Osteoblast (primary cell): ENCODE measurements around the gene ASCC2. TPM values are rescaled to one million over a fixed set of nuclear protein-coding genes. Genes with fewer than 3 reads are reported as not detected.

Experiments
- DNase-seq: peaks from one replicate; pipeline ENCODE4 v3.0.0; 2011; ENCODE audit warnings: low spot score, mixed read lengths; ENCODE audit not compliant: insufficient read length; ENCODE audit errors: missing footprints
- H2AFZ ChIP-seq: 2 replicates; pipeline ENCODE4 v1.6.0; 2011; ENCODE audit warnings: mild to moderate bottlenecking, low read length
- H3K27ac ChIP-seq: 2 replicates; pipeline ENCODE4 v1.5.1; 2011; ENCODE audit warnings: mild to moderate bottlenecking, low read depth, low read length, moderate library complexity
- H3K27me3 ChIP-seq: 2 replicates; pipeline ENCODE4 v1.6.0; 2012; ENCODE audit warnings: mild to moderate bottlenecking, control low read depth, inconsistent platforms, low read length, moderate library complexity; ENCODE audit not compliant: insufficient read depth
- H3K36me3 ChIP-seq: 2 replicates; pipeline ENCODE4 v1.5.1; 2011; ENCODE audit warnings: mild to moderate bottlenecking, low read length, control low read depth, moderate library complexity; ENCODE audit not compliant: insufficient read depth
- H3K4me1 ChIP-seq: 2 replicates; pipeline ENCODE4 v1.5.1; 2011; ENCODE audit warnings: mild to moderate bottlenecking, low read length, control low read depth, moderate library complexity; ENCODE audit not compliant: insufficient read depth
- H3K4me2 ChIP-seq: 2 replicates; pipeline ENCODE4 v1.6.0; 2011; ENCODE audit warnings: mild to moderate bottlenecking, low read length; ENCODE audit not compliant: insufficient read depth
- H3K4me3 ChIP-seq: fragments of 200-600 bp; sonication (generic); 3 replicates; pipeline ENCODE4 v1.5.1; 2012; ENCODE audit warnings: mild to moderate bottlenecking, low read length, inconsistent platforms; ENCODE audit not compliant: insufficient read depth
- H3K79me2 ChIP-seq: 2 replicates; pipeline ENCODE4 v1.6.0; 2012; ENCODE audit warnings: mild to moderate bottlenecking, low read length, control low read depth, inconsistent platforms; ENCODE audit not compliant: insufficient read depth
- H3K9me3 ChIP-seq: 2 replicates; pipeline ENCODE4 v1.5.1; 2011; ENCODE audit warnings: low read depth, low read length, control low read depth
- H4K20me1 ChIP-seq: 2 replicates; pipeline ENCODE4 v1.6.0; 2012; ENCODE audit warnings: mild to moderate bottlenecking, low read length, control low read depth; ENCODE audit not compliant: insufficient read depth
- CTCF ChIP-seq: IDR thresholded peaks from 2 replicates; pipeline ENCODE4 v1.5.1; 2011; ENCODE audit warnings: mild to moderate bottlenecking, low read depth, low read length, moderate library complexity; ENCODE audit errors: extremely low read depth
- total RNA-seq: library from RNA; depleted of rRNA; stranded (reverse); fragments of >200 nt; gene quantifications from 2 replicates; pipeline ENCODE4 v1.2.3, GENCODE V29; 2012

The ASCC2 gene
- total RNA-seq, 1 donor: 21.0 TPM

- Histone ChIP-seq H3K79me2 (no peaks in the 10 kb centered on the region), H3K4me1 (peaks cover 18% of the 10 kb centered on the region), H3K4me3 (no peak overlapping the region), H4K20me1 (no peaks in the 10 kb centered on the region), H2AFZ (no peak overlapping the region), H3K4me2 (no peak overlapping the region), H3K36me3 (peaks cover 60% of the 10 kb centered on the region), H3K27me3 (no peaks in the 10 kb centered on the region), H3K9me3 (no peaks in the 10 kb centered on the region), H3K27ac (no peak overlapping the region)
- DNase-seq: no peak
- no peak for TF ChIP-seq CTCF
Observed at GRCh38 chr22:29797351-29797750, 40.7 kb downstream of the ASCC2 start.

- no peaks in the 10 kb centered on the region for H4K20me1 ChIP-seq
- H3K4me1 ChIP-seq: peaks cover 18% of the 10 kb centered on the region
- peaks cover 55% of the 10 kb centered on the region for H3K36me3 ChIP-seq
- DNase-seq: no peak
- H3K27me3 ChIP-seq: no peaks in the 10 kb centered on the region
- no peak overlapping the region for H2AFZ ChIP-seq
- no peak overlapping the region for H3K4me2 ChIP-seq
- no peak for TF ChIP-seq CTCF
- no peaks in the 10 kb centered on the region for H3K9me3 ChIP-seq
- no peak overlapping the region for H3K4me3 ChIP-seq
- no peaks in the 10 kb centered on the region for H3K79me2 ChIP-seq
- H3K27ac ChIP-seq: no peak overlapping the region
Observed at GRCh38 chr22:29795663-29796062, 42.4 kb downstream of the ASCC2 start.

DNA sequence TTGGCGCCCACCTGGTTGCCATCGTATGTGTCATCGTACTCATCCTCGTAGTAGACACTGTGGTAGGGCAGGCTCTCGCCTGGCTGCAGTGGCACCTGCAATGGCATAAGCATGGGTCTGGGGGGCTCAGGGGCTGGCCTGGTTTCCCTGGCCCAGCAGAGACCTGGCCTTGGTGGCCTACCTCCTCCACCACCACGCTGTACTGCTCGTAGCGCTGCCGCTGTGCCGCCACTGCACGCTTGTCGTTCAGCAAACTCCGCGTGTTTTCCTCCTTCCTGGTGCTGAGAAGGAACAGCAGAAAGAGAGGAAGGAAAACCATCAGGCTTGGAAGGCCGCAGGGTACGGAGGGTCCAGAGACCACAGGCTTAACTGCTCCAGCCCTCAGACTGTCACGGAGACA, 44.7 kb downstream of the ASCC2 start:
- no peak overlapping the region for H3K4me2 ChIP-seq
- no peak overlapping the region for H3K4me3 ChIP-seq
- peaks cover 66% of the 10 kb centered on the region for H3K36me3 ChIP-seq
- DNase-seq: no peak
- no peak overlapping the region for H2AFZ ChIP-seq
- no peaks in the 10 kb centered on the region for H4K20me1 ChIP-seq
- no peaks in the 10 kb centered on the region for H3K9me3 ChIP-seq
- no peak for TF ChIP-seq CTCF
- no peaks in the 10 kb centered on the region for H3K27me3 ChIP-seq
- H3K27ac ChIP-seq: no peak overlapping the region
- no peaks in the 10 kb centered on the region for H3K79me2 ChIP-seq
- H3K4me1 ChIP-seq: peaks cover 1% of the 10 kb centered on the region

GRCh38 chr22:29790061-29790460, 48.0 kb downstream of the ASCC2 start:
- H3K36me3 ChIP-seq: peaks cover 60% of the 10 kb centered on the region
- no peaks in the 10 kb centered on the region for H3K27me3 ChIP-seq
- no peaks in the 10 kb centered on the region for H4K20me1 ChIP-seq
- TF ChIP-seq CTCF: no peak
- no peaks in the 10 kb centered on the region for H3K79me2 ChIP-seq
- no peak overlapping the region for H3K4me3 ChIP-seq
- H3K27ac ChIP-seq: no peak overlapping the region
- no peaks in the 10 kb centered on the region for H3K9me3 ChIP-seq
- no peak for DNase-seq
- peaks cover under 1% of the 10 kb centered on the region for H3K4me1 ChIP-seq
- no peak overlapping the region for H3K4me2 ChIP-seq
- H2AFZ ChIP-seq: no peak overlapping the region
